C1 segment of cervical spinal cord (tissue), 14 donors: ENCODE data around the gene NPM3.

Experiments
- DNase-seq, 14 donors: peaks; one replicate each; lab custom pipeline; 2025; lab: John Stamatoyannopoulos, UW

NPM3 gene

DNA sequence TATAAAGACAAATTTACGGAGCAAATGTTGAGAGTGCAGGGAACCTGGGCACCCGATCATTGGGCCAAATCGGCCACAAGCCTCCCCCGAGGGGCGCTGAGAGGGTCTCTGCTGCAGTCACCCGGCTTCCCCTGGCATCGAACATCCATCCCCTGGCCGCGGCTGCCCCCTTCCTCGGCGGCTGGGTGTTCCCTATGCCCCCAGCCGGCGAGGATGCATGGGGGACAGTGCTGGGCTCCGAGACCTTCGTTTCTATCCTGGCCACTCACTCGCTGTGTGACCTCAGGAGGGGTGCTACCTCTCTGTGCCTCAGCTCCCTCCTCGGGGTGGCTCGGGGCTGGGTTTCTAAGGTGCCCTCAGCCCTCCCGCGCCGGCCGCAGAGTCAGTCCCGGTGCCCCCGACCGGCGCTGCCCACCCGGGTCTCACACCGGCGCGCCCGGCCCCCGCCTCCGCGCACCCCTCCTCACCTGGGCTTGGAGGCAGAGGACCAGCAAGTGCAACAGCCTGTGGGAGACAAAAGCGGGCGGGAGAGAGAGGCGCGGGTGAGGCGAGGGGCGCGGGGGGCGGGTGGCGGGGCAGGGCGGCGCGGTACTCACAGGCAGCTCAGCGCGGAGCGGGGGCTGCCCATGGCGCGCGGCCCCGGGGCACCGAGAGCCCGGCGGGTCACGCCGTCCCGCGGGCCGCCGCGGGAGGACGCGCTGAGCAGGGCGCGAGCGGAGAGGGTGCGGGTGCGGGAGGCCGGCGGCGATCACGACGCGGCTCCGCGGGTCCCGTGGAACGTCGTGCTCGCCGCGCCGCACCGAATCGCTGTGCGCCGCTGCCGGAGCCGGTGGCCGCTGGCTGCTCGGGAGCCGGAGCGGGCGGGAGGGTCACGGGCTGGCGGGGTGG, 7.7 kb downstream of the NPM3 start, which contains the start of gene FGF8:
FGF8 (minus strand) TSS at position 842 of the 888 bp plus-strand sequence; CDS start at position 628, 214 bp downstream.
- no peak for DNase-seq

GRCh38 chr10:101774589-101775272, 8.5 kb downstream of the NPM3 start:
- no peak for DNase-seq

GRCh38 chr10:101773923-101774588, 9.2 kb downstream of the NPM3 start:
- DNase-seq, result no peak

DNA sequence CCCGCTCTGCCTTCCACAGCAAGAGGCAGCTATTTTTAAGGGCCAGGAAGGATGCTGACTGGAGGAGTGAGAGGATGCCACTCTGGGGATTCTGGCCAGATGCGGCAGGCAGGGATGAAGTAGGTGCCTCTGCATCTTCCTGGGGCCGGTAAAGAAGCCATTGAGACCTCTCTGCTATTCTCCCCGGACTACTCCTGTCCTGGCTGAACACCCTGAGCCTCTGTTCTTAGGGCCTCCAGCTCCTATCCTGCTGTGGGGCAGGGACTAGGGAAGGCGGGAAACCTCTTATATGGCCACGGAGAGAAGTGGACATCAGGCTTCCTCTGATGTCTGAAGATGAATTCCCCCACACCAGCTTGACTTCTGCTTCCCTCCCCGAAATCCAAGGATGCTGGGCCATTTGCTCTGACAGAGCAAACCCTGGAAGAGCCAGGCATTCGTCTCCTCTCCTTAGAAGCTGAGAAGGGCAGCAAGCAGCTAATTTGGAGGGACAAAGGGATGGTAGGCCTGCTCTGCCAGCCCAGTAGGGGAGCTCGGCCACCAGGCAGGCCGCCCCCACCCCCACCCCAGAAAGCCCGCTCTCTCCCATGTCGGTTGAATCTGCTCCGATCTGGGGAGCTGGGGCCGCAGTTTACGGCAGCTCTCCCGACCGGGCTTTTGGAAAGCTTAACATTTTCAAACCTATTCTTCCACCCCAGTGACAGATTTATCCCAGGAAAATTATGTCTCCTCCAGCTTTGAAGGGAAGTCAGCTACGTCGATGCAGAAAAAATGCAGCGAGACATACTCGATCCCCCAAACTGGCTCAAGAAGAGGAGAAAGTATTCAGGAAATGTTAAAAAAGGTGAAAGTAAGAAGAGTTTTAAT, 10.1 kb downstream of the NPM3 start:
- DNase-seq, result no peak

DNA sequence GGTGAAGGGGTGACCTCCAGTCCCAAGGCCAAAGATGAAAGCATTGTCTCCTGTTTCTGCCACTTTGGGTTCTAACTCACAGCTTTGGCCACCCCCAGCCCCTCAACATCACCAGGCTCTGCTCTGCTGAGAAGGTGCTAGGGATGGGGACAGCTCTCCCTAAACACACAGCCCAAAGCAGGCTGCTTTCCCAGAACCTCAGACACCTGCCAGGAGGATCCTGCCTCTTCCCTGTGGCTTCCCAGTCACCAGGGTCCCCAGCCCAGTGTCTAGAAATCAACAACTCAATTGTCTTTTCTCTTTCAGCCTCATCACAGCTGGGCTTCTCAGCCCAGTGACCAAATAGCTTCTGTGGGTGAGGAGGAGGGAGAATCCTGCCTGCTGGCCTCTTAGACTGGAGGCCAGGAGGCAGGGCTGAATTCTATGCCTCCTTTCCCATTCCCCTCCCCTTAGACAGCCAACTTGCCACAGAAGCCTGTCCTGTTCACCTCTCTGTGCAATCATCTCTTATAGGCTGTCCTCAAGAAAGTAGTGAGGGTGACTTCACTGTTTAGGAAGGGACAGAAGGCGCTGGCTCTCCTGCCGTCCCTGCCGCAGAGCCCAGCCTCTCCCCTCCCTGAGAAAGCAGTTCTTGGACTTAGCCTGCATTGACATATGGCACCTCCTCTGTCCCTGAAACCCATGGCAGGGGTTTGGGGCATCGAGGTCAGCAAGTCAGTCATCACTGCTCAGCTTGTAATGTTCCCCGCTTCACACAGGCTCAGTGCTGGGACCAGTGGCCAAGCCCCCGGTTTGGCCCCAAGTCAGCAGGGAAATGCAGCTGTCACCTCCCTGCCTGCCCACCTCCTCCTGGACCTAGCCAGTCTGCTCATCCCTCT, 11.0 kb downstream of the NPM3 start:
- no peak for DNase-seq

- DNase-seq, result no peak
Observed at GRCh38 chr10:101771380-101771779, 11.9 kb downstream of the NPM3 start.

DNA sequence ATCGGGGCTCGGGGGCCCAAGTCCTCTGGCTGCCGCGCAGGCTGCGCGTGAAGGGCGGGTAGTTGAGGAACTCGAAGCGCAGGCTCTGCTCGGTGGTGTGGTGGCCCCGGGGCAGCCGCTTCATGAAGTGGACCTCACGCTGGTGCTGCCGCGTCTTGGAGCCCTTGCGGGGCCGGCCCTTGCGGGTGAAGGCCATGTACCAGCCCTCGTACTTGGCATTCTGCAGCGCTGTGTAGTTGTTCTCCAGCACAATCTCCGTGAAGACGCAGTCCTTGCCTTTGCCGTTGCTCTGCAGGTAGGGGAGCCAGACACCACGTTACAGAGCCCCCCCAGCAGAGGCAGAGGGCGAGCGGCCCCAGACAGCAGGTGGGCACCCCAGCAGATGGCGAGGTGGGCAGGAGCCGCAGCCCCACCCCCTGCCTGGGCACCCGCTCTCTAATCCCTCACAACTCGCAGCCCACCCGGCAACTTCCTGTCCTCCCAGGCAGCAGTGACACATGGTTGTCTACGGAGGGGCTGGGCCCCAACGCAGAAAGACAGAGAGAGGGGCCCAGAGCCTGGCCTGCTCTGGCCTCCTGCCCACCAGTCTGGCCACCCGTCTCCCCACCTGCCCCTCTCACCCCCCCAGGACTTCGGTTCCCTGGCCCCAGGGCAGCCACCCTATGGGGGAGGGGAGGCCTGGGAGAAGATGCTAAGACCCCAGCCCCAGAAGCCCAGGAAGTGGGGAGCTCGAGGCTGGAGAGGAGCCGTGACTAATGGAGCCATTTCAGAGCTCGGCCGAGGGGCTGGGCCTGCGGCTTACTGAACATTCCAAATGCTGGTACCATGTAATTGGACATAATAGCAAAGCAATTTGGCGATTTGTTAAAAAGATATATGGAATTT, 12.7 kb downstream of the NPM3 start:
- no peak for DNase-seq

DNA sequence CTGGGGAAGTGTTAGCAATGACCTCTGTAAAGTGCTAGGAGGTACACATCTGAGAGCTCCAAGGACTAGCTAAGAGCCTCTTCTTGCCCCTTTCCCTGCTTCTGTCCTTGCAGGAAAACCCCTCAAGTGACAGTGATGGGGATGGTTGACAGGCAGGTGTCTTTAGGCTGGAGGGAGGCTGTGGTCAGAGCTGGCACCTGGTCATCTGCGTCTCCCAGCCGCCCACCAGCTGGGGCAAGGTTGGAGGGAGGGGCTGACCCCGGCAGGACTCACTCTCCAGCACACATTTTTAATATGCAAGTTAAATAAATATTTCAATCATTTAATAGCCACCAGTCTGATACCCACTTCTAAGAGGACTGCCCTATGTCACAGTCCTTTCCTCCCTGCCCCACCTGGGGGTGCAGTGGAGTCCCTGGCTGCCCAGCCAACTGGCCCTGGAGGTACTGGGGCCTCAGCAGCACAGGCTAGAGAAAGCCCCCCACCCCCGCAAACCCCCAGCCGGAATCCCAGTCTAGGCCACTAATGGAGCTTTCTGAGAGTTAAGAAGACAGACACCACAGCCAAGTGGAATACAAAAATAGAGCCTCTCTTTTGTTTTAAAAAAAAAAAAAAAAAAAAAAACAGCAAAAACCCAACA, 13.6 kb downstream of the NPM3 start:
- no peak for DNase-seq

GRCh38 chr10:101768791-101769170, 14.5 kb downstream of the NPM3 start:
- no peak for DNase-seq

GRCh38 chr10:101767966-101768790, 15.1 kb downstream of the NPM3 start:
- DNase-seq, result no peak

DNA sequence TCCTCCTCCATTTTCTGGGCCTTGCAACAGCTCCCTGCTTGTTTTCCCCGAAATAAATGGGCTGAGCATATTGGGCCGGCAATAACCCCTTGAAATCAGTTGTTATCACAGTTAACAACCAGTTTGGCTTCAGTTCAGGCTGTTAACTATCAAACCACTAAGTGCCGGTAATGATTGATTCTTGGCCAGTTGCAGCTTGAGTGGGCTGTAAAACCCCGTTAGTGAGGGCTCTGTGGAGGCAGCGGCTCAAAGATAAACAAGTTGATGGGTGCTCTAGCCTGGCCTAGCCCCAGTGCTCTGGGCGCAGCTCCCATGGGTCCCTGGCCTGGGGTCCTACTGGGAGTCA, 15.7 kb downstream of the NPM3 start:
- no peak for DNase-seq

DNA sequence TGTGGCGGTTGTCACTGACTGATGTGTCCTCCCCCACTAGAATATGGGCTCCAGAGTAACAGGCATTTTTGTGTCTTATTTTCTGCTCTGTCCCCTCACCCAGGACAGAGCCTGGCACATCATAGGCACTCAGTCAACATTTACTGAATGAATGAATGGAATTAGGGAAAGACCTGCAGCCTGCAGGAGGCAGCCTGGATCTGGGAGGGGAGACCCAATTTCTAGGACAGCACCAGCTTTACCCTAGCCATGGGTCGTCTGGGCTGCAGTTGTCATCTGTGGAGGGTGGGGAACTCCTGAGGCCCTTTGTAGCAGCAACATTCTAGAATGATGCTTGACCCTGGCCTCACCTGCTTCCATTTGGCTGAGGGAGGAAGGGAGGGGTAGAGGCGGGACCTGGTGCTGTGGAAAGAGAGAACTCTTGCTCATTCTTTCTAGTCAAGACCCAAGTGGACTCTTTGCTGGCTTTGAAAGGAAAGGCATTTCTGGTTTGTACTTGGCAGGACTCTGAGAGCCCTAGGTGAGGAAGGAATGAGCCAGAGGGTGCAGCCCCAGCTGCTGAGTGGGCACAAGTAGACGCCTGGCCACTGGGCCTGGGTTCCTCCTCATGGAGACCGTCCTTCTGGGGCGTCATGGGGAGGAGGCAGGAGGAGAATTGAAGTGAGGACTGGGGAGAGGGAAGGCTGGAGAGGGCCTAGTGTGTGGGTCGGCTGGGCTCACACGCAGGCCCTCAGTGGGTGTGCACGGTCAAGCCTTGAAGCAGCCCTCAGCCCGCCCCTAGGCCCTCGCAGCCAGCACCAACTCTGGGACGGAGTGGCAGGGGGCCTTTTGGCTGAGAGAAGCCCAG, 16.3 kb downstream of the NPM3 start:
- DNase-seq, result no peak

- no peak for DNase-seq
Observed at GRCh38 chr10:101766306-101766705, 16.9 kb downstream of the NPM3 start.

DNA sequence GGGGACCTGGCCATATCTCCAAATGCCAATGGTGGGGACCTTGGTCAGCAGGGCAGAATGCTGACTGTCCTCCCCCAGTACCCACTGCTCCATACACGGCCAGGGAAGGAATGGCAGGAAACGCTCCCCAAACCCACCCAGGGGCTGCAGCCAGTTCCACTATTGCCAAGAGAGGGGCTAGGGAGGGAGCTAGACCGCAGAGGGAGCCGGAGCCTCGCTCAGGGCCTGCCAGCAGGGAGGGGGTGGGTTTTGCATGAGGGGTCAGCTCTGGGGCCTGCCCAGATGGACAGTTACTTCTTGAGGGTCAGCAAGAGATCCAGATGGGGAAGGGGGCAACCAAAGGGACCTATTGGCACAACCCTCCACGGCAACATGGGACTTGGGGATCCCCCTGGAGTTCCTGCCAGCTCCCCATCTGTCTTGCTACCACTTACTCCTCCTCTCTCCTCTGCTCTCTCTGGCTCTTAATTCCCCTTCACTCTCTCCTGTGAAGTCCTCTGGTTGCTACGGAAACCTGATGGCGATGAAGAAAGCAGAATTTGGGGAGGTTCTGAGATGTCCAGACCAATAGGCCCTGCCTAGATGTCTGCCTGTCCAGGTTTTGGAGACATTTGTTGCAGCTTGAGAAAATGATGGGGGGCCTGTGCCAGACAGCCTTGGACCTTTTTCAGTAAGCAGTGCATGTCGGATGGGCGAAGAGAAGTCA, 20.0 kb downstream of the NPM3 start:
- DNase-seq, result no peak

DNA sequence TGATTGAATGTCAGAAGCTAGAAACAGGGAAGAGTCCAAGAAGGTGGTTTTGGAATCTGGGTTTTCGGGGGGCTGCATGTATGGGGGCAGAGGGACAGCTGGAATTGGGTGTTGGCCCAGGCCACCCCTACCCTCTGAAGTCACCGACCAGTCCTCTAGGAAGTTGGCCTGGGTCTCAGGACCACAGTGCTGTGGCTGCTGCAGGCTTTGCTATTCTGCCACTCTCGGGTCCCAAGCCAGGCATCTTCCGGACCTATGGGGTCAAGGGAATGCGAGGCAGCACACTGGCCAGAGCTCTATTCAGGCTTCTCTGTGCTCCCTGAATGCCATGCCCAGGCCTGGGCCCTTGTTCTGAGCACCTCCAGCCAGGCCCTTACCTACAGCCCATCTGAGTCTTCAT, 20.5 kb downstream of the NPM3 start:
- DNase-seq, result no peak

- no peak for DNase-seq
Observed at GRCh38 chr10:101761226-101761625, 22.0 kb downstream of the NPM3 start.

DNA sequence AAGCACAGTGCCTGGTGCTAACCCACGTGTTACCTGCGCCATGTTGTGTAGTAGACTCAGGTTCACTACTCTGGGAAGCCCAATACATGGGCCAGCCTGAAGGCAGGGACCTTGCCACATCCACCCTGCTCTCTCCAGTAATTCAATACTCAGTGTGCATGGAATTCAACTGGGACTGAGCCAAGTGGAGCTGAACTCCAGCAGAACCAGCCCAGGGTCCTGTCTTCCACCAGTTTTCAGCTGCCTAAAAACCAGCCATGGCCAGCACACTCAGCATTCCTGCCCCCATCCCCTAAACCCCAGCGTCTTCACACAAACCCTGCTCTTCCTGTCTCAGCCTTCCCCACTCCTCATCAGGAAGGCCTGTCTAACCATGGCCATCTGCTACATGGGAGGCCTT, 22.7 kb downstream of the NPM3 start:
- DNase-seq, result no peak
